GM23248 (cell line): ENCODE results near the gene CDK3. TPM values are rescaled to one million over a fixed set of nuclear protein-coding genes. Genes with fewer than 3 reads are reported as not detected.

ENCODE experiments used
- DNase-seq: peaks from one replicate; pipeline ENCODE4 v3.0.0-alpha.2; 2015
- H2AFZ ChIP-seq: fragments of 200-600 bp; sonication (generic); 2 replicates; pipeline ENCODE4 v1.6.1; 2016; ENCODE audit warnings: antibody characterized with exemption
- H3F3A ChIP-seq: fragments of 200-600 bp; sonication (generic); 2 replicates; pipeline ENCODE4 v1.6.1; 2016; ENCODE audit warnings: mild to moderate bottlenecking, antibody characterized with exemption, mixed run types; ENCODE audit not compliant: insufficient read depth
- H3K27ac ChIP-seq: fragments of 200-600 bp; sonication (generic); 2 replicates; pipeline ENCODE4 v1.5.1; 2016; ENCODE audit warnings: mild to moderate bottlenecking
- H3K27me3 ChIP-seq: fragments of 200-600 bp; sonication (generic); replicated peaks from 2 replicates; pipeline ENCODE4 v1.6.1; 2016; ENCODE audit warnings: mild to moderate bottlenecking; ENCODE audit not compliant: insufficient read depth
- H3K36me3 ChIP-seq: fragments of 200-600 bp; sonication (generic); 2 replicates; pipeline ENCODE4 v1.6.1; 2016; ENCODE audit warnings: low read depth, mild to moderate bottlenecking
- H3K4me1 ChIP-seq: fragments of 200-600 bp; sonication (generic); 2 replicates; pipeline ENCODE4 v1.6.1; 2016; ENCODE audit warnings: mild to moderate bottlenecking; ENCODE audit not compliant: insufficient read depth
- H3K4me2 ChIP-seq: fragments of 200-600 bp; sonication (generic); one replicate; pipeline ENCODE4 v1.6.1; 2016; ENCODE audit warnings: mild to moderate bottlenecking; ENCODE audit not compliant: unreplicated experiment
- H3K4me3 ChIP-seq: fragments of 200-600 bp; sonication (generic); 2 replicates; pipeline ENCODE4 v1.5.1; 2016; ENCODE audit warnings: mild to moderate bottlenecking
- H3K79me2 ChIP-seq: fragments of 200-600 bp; sonication (generic); 2 replicates; pipeline ENCODE4 v1.6.1; 2016; ENCODE audit warnings: mild to moderate bottlenecking; ENCODE audit not compliant: insufficient read depth
- H3K9ac ChIP-seq: fragments of 200-600 bp; sonication (generic); 2 replicates; pipeline ENCODE4 v1.6.1; 2016; ENCODE audit warnings: mild to moderate bottlenecking
- H3K9me2 ChIP-seq: fragments of 200-600 bp; sonication (generic); 2 replicates; pipeline ENCODE4 v1.6.1; 2016; ENCODE audit warnings: mixed run types, mild to moderate bottlenecking, moderate library complexity; ENCODE audit not compliant: insufficient read depth
- H3K9me3 ChIP-seq: fragments of 200-600 bp; sonication (generic); one replicate; pipeline ENCODE4 v1.6.1; 2017; ENCODE audit warnings: low read depth
- H4K20me1 ChIP-seq: fragments of 200-600 bp; sonication (generic); 2 replicates; pipeline ENCODE4 v1.6.0; 2016; ENCODE audit not compliant: insufficient read depth
- EZH2 ChIP-seq: fragments of 200-600 bp; sonication (generic); IDR thresholded peaks from 2 replicates; pipeline ENCODE4 v1.6.1; 2018; ENCODE audit warnings: antibody characterized with exemption, mild to moderate bottlenecking; ENCODE audit not compliant: insufficient read depth, poor library complexity, severe bottlenecking
- EZH2phosphoT487 ChIP-seq: fragments of 200-600 bp; sonication (generic); IDR thresholded peaks from 2 replicates; pipeline ENCODE4 v1.6.1; 2018; ENCODE audit warnings: antibody characterized with exemption, moderate library complexity, mild to moderate bottlenecking, low read depth; ENCODE audit not compliant: insufficient read depth
- WGBS, 2 experiments: methylation state at CpG; one replicate each; pipeline ENCODE4 v1.1.6; 2015 to 2017; ENCODE audit warnings: low lambda C conversion rate in 2 of 2, low coverage in 1 of 2; ENCODE audit errors: missing lambda C conversion rate in 2 of 2; 5-methylcytosine and 5-hydroxymethylcytosine counted together
- in situ Hi-C: fragments of 300-500 bp; cut with MboI; formaldehyde crosslinking; loops from 2 replicates; pipeline ENCODE4 v1.15.0; 2020
- polyA plus RNA-seq: library from polyadenylated mRNA; unstranded; fragments of >200 nt; fragmentation: Nextera tagmentation; extraction: Ambion mirVana; gene quantifications from 2 replicates; pipeline ENCODE4 v1.2.1, GENCODE V29; 2016
- total RNA-seq: library from RNA; depleted of rRNA; stranded (reverse); fragments of >200 nt; shearing (Covaris generic); gene quantifications from 2 replicates; pipeline ENCODE4 v1.2.3, GENCODE V29; 2014

The CDK3 gene
- total and polyA plus RNA-seq, 2 experiments from 2014 or later: 0.43 to 2.0 TPM

DNA sequence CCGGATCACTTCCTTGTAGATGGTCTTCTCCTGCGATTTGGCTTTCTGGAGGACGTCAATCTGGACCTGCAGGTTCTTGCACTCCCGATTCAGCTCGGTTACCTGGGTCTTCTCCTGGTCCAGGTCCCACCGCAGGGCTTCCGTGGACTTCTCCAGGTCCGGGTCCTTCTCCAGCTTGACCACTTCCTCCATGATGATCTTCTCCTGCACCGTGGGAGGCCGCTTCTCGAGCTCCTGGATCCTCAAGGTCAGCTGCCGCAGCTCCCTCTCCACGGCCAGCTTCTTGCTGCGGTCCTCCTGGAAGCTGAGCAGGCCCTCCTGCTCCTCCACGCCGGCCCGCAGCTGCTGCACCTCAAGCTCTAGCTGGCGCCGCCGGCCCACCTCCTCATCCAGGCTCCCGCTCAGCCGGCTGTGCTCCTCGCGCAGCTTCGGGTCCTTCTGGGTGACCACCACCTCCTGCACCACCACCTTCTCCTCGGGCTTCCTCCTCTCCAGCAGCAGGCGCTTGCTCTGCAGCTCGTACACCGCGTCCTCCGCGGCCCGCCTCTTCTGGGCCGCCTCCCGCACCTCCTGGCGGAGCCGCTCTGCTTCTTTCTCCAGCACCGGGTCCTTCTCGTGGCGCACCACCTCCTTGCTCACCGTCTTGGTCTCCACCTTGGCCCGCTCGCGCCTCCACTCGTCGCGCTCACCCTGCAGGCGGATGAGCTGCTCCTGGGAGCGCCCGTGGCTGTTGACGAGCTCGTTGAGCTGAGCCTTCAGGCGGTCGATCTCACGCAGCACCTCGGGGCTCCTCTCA lies 8.2 kb downstream of the CDK3 start:
- Histone ChIP-seq H3K27me3 (no peaks in the 10 kb centered on the region), H3K9ac (no peak overlapping the region), H3K4me2 (no peak overlapping the region), H2AFZ (no peak overlapping the region), H3K36me3 (no peaks in the 10 kb centered on the region), H4K20me1 (no peaks in the 10 kb centered on the region), H3F3A (no peaks in the 10 kb centered on the region), H3K4me1 (no peaks in the 10 kb centered on the region), H3K79me2 (no peaks in the 10 kb centered on the region), H3K27ac (no peak overlapping the region), H3K4me3 (no peak overlapping the region), H3K9me2 (no peaks in the 10 kb centered on the region), H3K9me3 (no peaks in the 10 kb centered on the region)
- TF ChIP-seq EZH2phosphoT487 (no peak), EZH2 (no peak)
- WGBS, 2 experiments: 91 to 95% methylated on average over 48 to 56 of the region's 56 CpGs
- in situ Hi-C loops: no loop called here
- no peak for DNase-seq

DNA sequence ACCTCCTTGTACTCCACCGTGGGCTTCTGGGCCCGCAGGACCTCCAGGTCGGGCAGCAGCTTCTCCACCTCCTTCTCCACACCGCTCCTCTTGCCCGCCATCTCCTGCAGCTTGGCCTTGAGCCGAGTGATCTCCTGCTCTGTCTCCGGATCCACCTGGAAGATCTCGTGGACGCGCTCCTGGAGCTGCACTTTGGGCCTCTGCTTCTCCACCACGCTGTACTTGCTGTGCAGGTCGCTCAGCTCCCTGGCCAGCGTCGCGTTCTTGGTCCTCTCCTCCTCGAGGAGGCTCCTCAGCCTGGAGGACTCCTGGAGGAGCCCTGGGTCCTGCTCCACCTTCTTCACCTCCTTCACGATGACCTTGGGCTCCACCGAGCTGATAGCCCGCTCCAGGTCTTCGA lies 8.8 kb downstream of the CDK3 start:
- TF ChIP-seq EZH2: no peak
- no peak for TF ChIP-seq EZH2phosphoT487
- no peaks in the 10 kb centered on the region for H3K9me2 ChIP-seq
- no peak overlapping the region for H3K27ac ChIP-seq
- no peak overlapping the region for H2AFZ ChIP-seq
- no peaks in the 10 kb centered on the region for H3K27me3 ChIP-seq
- no peaks in the 10 kb centered on the region for H3K36me3 ChIP-seq
- no peaks in the 10 kb centered on the region for H3K4me1 ChIP-seq
- no peaks in the 10 kb centered on the region for H3K9me3 ChIP-seq
- no peaks in the 10 kb centered on the region for H3K79me2 ChIP-seq
- H3K4me3 ChIP-seq: no peak overlapping the region
- DNase-seq: no peak
- WGBS, 2 experiments: 88% methylated on average over 20 of the region's 20 CpGs
- no peak overlapping the region for H3K4me2 ChIP-seq
- no peaks in the 10 kb centered on the region for H4K20me1 ChIP-seq
- in situ Hi-C loops: no loop called here
- H3F3A ChIP-seq: no peaks in the 10 kb centered on the region
- H3K9ac ChIP-seq: no peak overlapping the region

GRCh38 chr17:76009969-76010661 lies 9.5 kb downstream of the CDK3 start:
- no peaks in the 10 kb centered on the region for H3K79me2 ChIP-seq
- H3K27me3 ChIP-seq: no peaks in the 10 kb centered on the region
- H3K4me2 ChIP-seq: no peak overlapping the region
- no peak overlapping the region for H3K4me3 ChIP-seq
- no peak for DNase-seq
- H3K9ac ChIP-seq: no peak overlapping the region
- no peaks in the 10 kb centered on the region for H4K20me1 ChIP-seq
- WGBS, 2 experiments: 82 to 85% methylated on average over 21 of the region's 21 CpGs
- H3K36me3 ChIP-seq: no peaks in the 10 kb centered on the region
- TF ChIP-seq EZH2phosphoT487: no peak
- TF ChIP-seq EZH2: no peak
- H2AFZ ChIP-seq: no peak overlapping the region
- no peak overlapping the region for H3K27ac ChIP-seq
- H3K9me2 ChIP-seq: no peaks in the 10 kb centered on the region
- in situ Hi-C loops: no loop called here
- no peaks in the 10 kb centered on the region for H3K4me1 ChIP-seq
- H3F3A ChIP-seq: no peaks in the 10 kb centered on the region
- H3K9me3 ChIP-seq: no peaks in the 10 kb centered on the region

DNA sequence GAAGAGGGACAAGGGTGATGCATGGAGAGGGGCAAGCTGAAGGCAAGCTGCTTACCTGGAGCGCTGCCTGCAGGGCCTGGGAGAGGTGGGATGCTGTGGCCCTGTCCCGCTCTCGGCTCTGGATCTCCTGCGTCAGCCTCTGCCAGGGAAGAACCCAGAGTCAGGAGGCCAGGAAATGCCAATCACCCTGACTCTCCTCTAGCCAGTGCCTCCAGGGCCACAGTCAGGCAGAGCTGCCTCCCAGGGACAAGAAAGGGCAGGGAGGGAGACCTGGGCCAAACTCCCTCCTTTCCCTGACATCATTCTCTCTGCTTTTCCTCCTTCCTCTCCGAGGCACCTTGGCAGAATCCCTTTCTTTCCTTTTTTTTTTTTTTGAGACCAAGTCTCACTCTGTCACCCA lies 11.3 kb downstream of the CDK3 start:
- Histone ChIP-seq H2AFZ (no peak overlapping the region), H3K27me3 (no peaks in the 10 kb centered on the region), H3F3A (no peaks in the 10 kb centered on the region), H3K79me2 (no peaks in the 10 kb centered on the region), H3K27ac (no peak overlapping the region), H3K9ac (no peak overlapping the region), H4K20me1 (no peaks in the 10 kb centered on the region), H3K4me3 (no peak overlapping the region), H3K36me3 (no peaks in the 10 kb centered on the region), H3K9me2 (no peaks in the 10 kb centered on the region), H3K4me1 (no peaks in the 10 kb centered on the region), H3K4me2 (no peak overlapping the region), H3K9me3 (no peaks in the 10 kb centered on the region)
- TF ChIP-seq EZH2 (no peak), EZH2phosphoT487 (no peak)
- in situ Hi-C loops: no loop called here
- no peak for DNase-seq
- 81 to 82% methylated on average over 5 of the region's 5 CpGs for WGBS, 2 experiments
